ENCODE data around the gene GPR15LG. TPM values are rescaled to one million over a fixed set of nuclear protein-coding genes. Genes with fewer than 3 reads are reported as not detected.

GPR15LG gene
- total and polyA plus RNA-seq, 2 experiments from 2014 or later = not detected

- TF ChIP-seq ETS1 (IDR thresholded peaks at IDR 0.05) = no peak
- no peak for TF ChIP-seq ZNF331 (CRISPR knock-in tag; IDR thresholded peaks at IDR 0.05; ENCODE audit: low read depth)
- TF ChIP-seq, protein P1, sequence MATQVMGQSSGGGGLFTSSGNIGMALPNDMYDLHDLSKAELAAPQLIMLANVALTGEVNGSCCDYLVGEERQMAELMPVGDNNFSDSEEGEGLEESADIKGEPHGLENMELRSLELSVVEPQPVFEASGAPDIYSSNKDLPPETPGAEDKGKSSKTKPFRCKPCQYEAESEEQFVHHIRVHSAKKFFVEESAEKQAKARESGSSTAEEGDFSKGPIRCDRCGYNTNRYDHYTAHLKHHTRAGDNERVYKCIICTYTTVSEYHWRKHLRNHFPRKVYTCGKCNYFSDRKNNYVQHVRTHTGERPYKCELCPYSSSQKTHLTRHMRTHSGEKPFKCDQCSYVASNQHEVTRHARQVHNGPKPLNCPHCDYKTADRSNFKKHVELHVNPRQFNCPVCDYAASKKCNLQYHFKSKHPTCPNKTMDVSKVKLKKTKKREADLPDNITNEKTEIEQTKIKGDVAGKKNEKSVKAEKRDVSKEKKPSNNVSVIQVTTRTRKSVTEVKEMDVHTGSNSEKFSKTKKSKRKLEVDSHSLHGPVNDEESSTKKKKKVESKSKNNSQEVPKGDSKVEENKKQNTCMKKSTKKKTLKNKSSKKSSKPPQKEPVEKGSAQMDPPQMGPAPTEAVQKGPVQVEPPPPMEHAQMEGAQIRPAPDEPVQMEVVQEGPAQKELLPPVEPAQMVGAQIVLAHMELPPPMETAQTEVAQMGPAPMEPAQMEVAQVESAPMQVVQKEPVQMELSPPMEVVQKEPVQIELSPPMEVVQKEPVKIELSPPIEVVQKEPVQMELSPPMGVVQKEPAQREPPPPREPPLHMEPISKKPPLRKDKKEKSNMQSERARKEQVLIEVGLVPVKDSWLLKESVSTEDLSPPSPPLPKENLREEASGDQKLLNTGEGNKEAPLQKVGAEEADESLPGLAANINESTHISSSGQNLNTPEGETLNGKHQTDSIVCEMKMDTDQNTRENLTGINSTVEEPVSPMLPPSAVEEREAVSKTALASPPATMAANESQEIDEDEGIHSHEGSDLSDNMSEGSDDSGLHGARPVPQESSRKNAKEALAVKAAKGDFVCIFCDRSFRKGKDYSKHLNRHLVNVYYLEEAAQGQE (IDR thresholded peaks at IDR 0.05; ENCODE audit: unreplicated experiment) = no peak
- no peak for TF ChIP-seq EZH2phosphoT487 (IDR thresholded peaks at IDR 0.05; ENCODE audit: unreplicated experiment)
These were observed 24.8 kb downstream of the GPR15LG start (continued) for GRCh38 chr10:84198206-84198915.

- Histone ChIP-seq H3K79me2 (replicated peaks; ENCODE audit: insufficient read depth) (no peaks in the 10 kb centered on the region), H4K20me1 (replicated peaks; ENCODE audit: insufficient read depth) (no peaks in the 10 kb centered on the region; the same call in 1 of the 2 replicates), H3K4me1 (ENCODE audit: insufficient read depth) (no peaks in the 10 kb centered on the region; the same call in 1 of the 2 replicates), H2AFZ (no peak overlapping the region), H3K9me2 (ENCODE audit: insufficient read depth) (no peaks in the 10 kb centered on the region), H3K36me3 (ENCODE audit: insufficient read depth) (no peaks in the 10 kb centered on the region), H3K4me3 (no peak overlapping the region), H3K4me2 (no peak overlapping the region), H3K27me3 (ENCODE audit: insufficient read depth) (peaks cover 7% of the 10 kb centered on the region), H3K27ac (ENCODE audit: low read depth) (no peak overlapping the region), H3F3A (replicated peaks; ENCODE audit: low read depth) (no peaks in the 10 kb centered on the region)
- H3K27me3 Mint-ChIP-seq (ENCODE audit: insufficient read depth, low read depth, poor library complexity) = peaks cover 14% of the 10 kb centered on the region
- no peaks in the 10 kb centered on the region for H3K9me3 Mint-ChIP-seq
- DNase-seq (ENCODE audit: low spot score) (no peak), ATAC-seq (no peak)
- TF ChIP-seq ZNF331 (CRISPR knock-in tag; IDR thresholded peaks at IDR 0.05; ENCODE audit: low read depth) (no peak), EZH2phosphoT487 (IDR thresholded peaks at IDR 0.05; ENCODE audit: unreplicated experiment) (no peak), POLR2AphosphoS5 (IDR thresholded peaks at IDR 0.05; ENCODE audit: low read depth) (no peak), CREB1 (CRISPR knock-in tag; IDR thresholded peaks at IDR 0.05; ENCODE audit: low read depth) (no peak), NANOG (IDR thresholded peaks at IDR 0.05; ENCODE audit: borderline replicate concordance) (no peak), STAT1 (IDR thresholded peaks at IDR 0.05; ENCODE audit: unreplicated experiment) (no peak)
- no peak overlapping the region for H3K4me3 Mint-ChIP-seq
- 0 out of 3 replicates have a peak, but pooled peaks cover under 1% of the 10 kb centered on the region for H3K4me1 Mint-ChIP-seq
- no peaks in the 10 kb centered on the region for H3K36me3 Mint-ChIP-seq (ENCODE audit: low read depth)
- H3K27ac Mint-ChIP-seq = no peak overlapping the region
These were observed 27.1 kb downstream of the GPR15LG start for GRCh38 chr10:84200537-84201243.
